SU-DHL-6 (cell line): ENCODE data around the gene YIPF5.

Source experiments
- H2AFZ ChIP-seq: fragments of 200-600 bp; sonication (generic); 2 replicates; pipeline ENCODE4 v1.6.1; 2014; ENCODE audit warnings: low read depth, mild to moderate bottlenecking, moderate library complexity, mixed read lengths, antibody characterized with exemption, low read length; ENCODE audit not compliant: severe bottlenecking
- H3F3A ChIP-seq: fragments of 200-600 bp; shearing (Covaris generic); 2 replicates; pipeline ENCODE4 v1.6.0; 2016; ENCODE audit warnings: antibody characterized with exemption, mild to moderate bottlenecking; ENCODE audit not compliant: insufficient read depth
- H3K27ac ChIP-seq: fragments of 200-600 bp; sonication (generic); 2 replicates; pipeline ENCODE4 v1.5.1; 2016; ENCODE audit warnings: low read depth, mild to moderate bottlenecking, low read length, moderate library complexity, mixed read lengths
- H3K27me3 ChIP-seq: fragments of 200-600 bp; sonication (generic), shearing (Covaris generic); 2 replicates; pipeline ENCODE4 v1.6.0; 2014; ENCODE audit warnings: mild to moderate bottlenecking, low read length
- H3K36me3 ChIP-seq: fragments of 200-600 bp; sonication (generic); 2 replicates; pipeline ENCODE4 v1.6.1; 2014; ENCODE audit warnings: mild to moderate bottlenecking, low read length, mixed read lengths
- H3K4me2 ChIP-seq: fragments of 300-600, 200-600 bp; shearing (Covaris generic), sonication (generic); 2 replicates; pipeline ENCODE4 v1.6.0; 2014; ENCODE audit warnings: low read length, low read depth, mild to moderate bottlenecking; ENCODE audit not compliant: poor library complexity, severe bottlenecking
- H3K4me3 ChIP-seq: fragments of 200-600 bp; sonication (generic); 2 replicates; pipeline ENCODE4 v1.5.1; 2014; ENCODE audit warnings: antibody characterized with exemption, low read length, mild to moderate bottlenecking, mixed read lengths; ENCODE audit not compliant: insufficient read depth, poor library complexity, severe bottlenecking
- H3K79me2 ChIP-seq: fragments of 200-600 bp; sonication (generic); 2 replicates; pipeline ENCODE4 v1.6.1; 2014; ENCODE audit warnings: mild to moderate bottlenecking, low read length, moderate library complexity; ENCODE audit not compliant: insufficient read depth
- H3K9ac ChIP-seq: fragments of 200-600 bp; sonication (generic); 2 replicates; pipeline ENCODE4 v1.7.0; 2014; ENCODE audit warnings: mild to moderate bottlenecking, low read length
- H3K9me2 ChIP-seq: fragments of 200-600 bp; sonication (generic); replicated peaks from 2 replicates; pipeline ENCODE4 v1.6.1; 2014; ENCODE audit warnings: low read length; ENCODE audit not compliant: insufficient read depth
- H3K9me3 ChIP-seq: fragments of 200-600 bp; sonication (generic); 2 replicates; pipeline ENCODE4 v1.6.1; 2014; ENCODE audit warnings: low read length, mixed read lengths; ENCODE audit not compliant: insufficient read depth
- H4K20me1 ChIP-seq: fragments of 200-600 bp; sonication (generic); 2 replicates; pipeline ENCODE4 v1.6.1; 2014; ENCODE audit warnings: low read depth, mild to moderate bottlenecking, antibody characterized with exemption, low read length, moderate library complexity, mixed read lengths
- CTCF ChIP-seq: fragments of 200-600 bp; sonication (generic); IDR thresholded peaks from one replicate; pipeline ENCODE4 v1.5.1; 2017; ENCODE audit warnings: antibody characterized with exemption, mild to moderate bottlenecking, low read length, moderate library complexity; ENCODE audit not compliant: insufficient read depth, poor library complexity, severe bottlenecking
- EZH2phosphoT487 ChIP-seq: fragments of 200-600 bp; sonication (generic), shearing (Covaris generic); conservative IDR thresholded peaks from 2 replicates; pipeline ENCODE4 v1.6.1; 2018; ENCODE audit warnings: mild to moderate bottlenecking, antibody characterized with exemption, low read length, moderate library complexity, mixed read lengths

The YIPF5 gene

GRCh38 chr5:144114571-144114970 lies 55.9 kb downstream of the YIPF5 start:
- Histone ChIP-seq H3K4me2 (no peak overlapping the region), H3K27ac (no peak overlapping the region), H4K20me1 (no peaks in the 10 kb centered on the region), H3K9me2 (no peaks in the 10 kb centered on the region; the same call in 1 of the 2 replicates), H3K36me3 (no peaks in the 10 kb centered on the region), H2AFZ (no peak overlapping the region), H3K27me3 (no peaks in the 10 kb centered on the region), H3K9me3 (no peaks in the 10 kb centered on the region), H3F3A (no peaks in the 10 kb centered on the region), H3K79me2 (no peaks in the 10 kb centered on the region), H3K4me3 (no peak overlapping the region), H3K9ac (no peak overlapping the region)
- TF ChIP-seq EZH2phosphoT487 = no peak
- TF ChIP-seq CTCF = no peak
